GM23338 (cell line): Measurements from ENCODE around the gene WNK1. TPM values are rescaled to one million over a fixed set of nuclear protein-coding genes. Genes with fewer than 3 reads are reported as not detected.

ENCODE experiments used
- ATAC-seq: fragments of 200-7000 bp; cut with Tn5 transposase; 3 replicates; pipeline ENCODE4 v1.9.1; 2020
- DNase-seq: peaks from one replicate; pipeline ENCODE4 v3.0.0-alpha.2; 2015; ENCODE audit warnings: low spot score
- H2AFZ ChIP-seq: fragments of 200-600 bp; sonication (generic); 2 replicates; pipeline ENCODE4 v1.8.0; 2016; ENCODE audit warnings: antibody characterized with exemption, mild to moderate bottlenecking, moderate library complexity
- H3F3A ChIP-seq: fragments of 200-600 bp; sonication (generic); replicated peaks from 2 replicates; pipeline ENCODE4 v1.8.0; 2017; ENCODE audit warnings: antibody characterized with exemption, mixed run types, low read depth
- H3K27ac ChIP-seq: fragments of 200-600 bp; sonication (generic); 2 replicates; pipeline ENCODE4 v1.6.1; 2016; ENCODE audit warnings: low read depth
- H3K27me3 ChIP-seq: fragments of 200-600 bp; sonication (generic); 2 replicates; pipeline ENCODE4 v1.8.0; 2016; ENCODE audit warnings: mild to moderate bottlenecking, mixed run types, moderate library complexity; ENCODE audit not compliant: insufficient read depth
- H3K36me3 ChIP-seq: fragments of 200-600 bp; sonication (generic); 2 replicates; pipeline ENCODE4 v1.8.0; 2016; ENCODE audit warnings: mild to moderate bottlenecking; ENCODE audit not compliant: insufficient read depth
- H3K4me1 ChIP-seq: fragments of 200-600 bp; sonication (generic); 2 replicates; pipeline ENCODE4 v1.8.0; 2016; ENCODE audit warnings: mild to moderate bottlenecking, moderate library complexity; ENCODE audit not compliant: insufficient read depth
- H3K4me2 ChIP-seq: fragments of 200-600 bp; sonication (generic); 2 replicates; pipeline ENCODE4 v1.7.1; 2017; ENCODE audit warnings: mixed run types
- H3K4me3 ChIP-seq: fragments of 200-600 bp; sonication (generic); 2 replicates; pipeline ENCODE4 v1.6.1; 2016; ENCODE audit warnings: mixed run types
- H3K79me2 ChIP-seq: fragments of 200-600 bp; sonication (generic); replicated peaks from 2 replicates; pipeline ENCODE4 v1.8.0; 2017; ENCODE audit warnings: mild to moderate bottlenecking; ENCODE audit not compliant: insufficient read depth
- H3K9me2 ChIP-seq: fragments of 200-600 bp; sonication (generic); 2 replicates; pipeline ENCODE4 v1.8.0; 2017; ENCODE audit not compliant: insufficient read depth
- H4K20me1 ChIP-seq: fragments of 200-600 bp; sonication (generic); replicated peaks from 2 replicates; pipeline ENCODE4 v1.8.0; 2017; ENCODE audit warnings: mild to moderate bottlenecking; ENCODE audit not compliant: insufficient read depth
- H3K27ac Mint-ChIP-seq: 2 replicates; pipeline ENCODE4 v1.8.0; 2020; ENCODE audit warnings: inconsistent platforms, mild to moderate bottlenecking, moderate library complexity, mixed read lengths
- H3K27me3 Mint-ChIP-seq: 3 replicates; pipeline ENCODE4 v1.8.0; 2022; ENCODE audit warnings: low read depth, mild to moderate bottlenecking, moderate library complexity, mixed read lengths, inconsistent platforms; ENCODE audit not compliant: insufficient read depth, poor library complexity
- H3K36me3 Mint-ChIP-seq: 3 replicates; pipeline ENCODE4 v1.8.0; 2021; ENCODE audit warnings: low read depth, mild to moderate bottlenecking, inconsistent platforms, moderate library complexity, mixed read lengths
- H3K4me1 Mint-ChIP-seq: 3 replicates; pipeline ENCODE4 v1.8.0; 2020; ENCODE audit warnings: mild to moderate bottlenecking, inconsistent platforms, mixed read lengths
- H3K4me3 Mint-ChIP-seq: 3 replicates; pipeline ENCODE4 v1.8.0; 2021; ENCODE audit warnings: moderate library complexity, mild to moderate bottlenecking, inconsistent platforms, mixed read lengths
- H3K9me3 Mint-ChIP-seq: 3 replicates; pipeline ENCODE4 v1.8.0; 2020; ENCODE audit warnings: moderate library complexity, mild to moderate bottlenecking, inconsistent platforms, mixed read lengths
- CREB1 ChIP-seq: fragments of 250-450 bp; sonication (Bioruptor Pico); IDR thresholded peaks from 2 replicates; pipeline ENCODE4 v1.5.0; 2020; ENCODE audit warnings: low read depth, mild to moderate bottlenecking, moderate library complexity
- EZH2 ChIP-seq: fragments of 200-600 bp; sonication (generic); IDR thresholded peaks from one replicate; pipeline ENCODE4 v1.8.0; 2017; ENCODE audit warnings: antibody characterized with exemption, mild to moderate bottlenecking, low read depth; ENCODE audit not compliant: unreplicated experiment
- EZH2phosphoT487 ChIP-seq: fragments of 200-600 bp; sonication (generic); IDR thresholded peaks from one replicate; pipeline ENCODE4 v1.8.1; 2018; ENCODE audit warnings: antibody characterized with exemption; ENCODE audit not compliant: unreplicated experiment
- JUNB ChIP-seq: IDR thresholded peaks from one replicate; pipeline ENCODE4 v1.6.1; 2016; ENCODE audit warnings: antibody characterized with exemption; ENCODE audit not compliant: unreplicated experiment
- NANOG ChIP-seq: IDR thresholded peaks from 2 replicates; pipeline ENCODE4 v1.6.1; 2016; ENCODE audit warnings: antibody characterized with exemption, borderline replicate concordance
- POLR2AphosphoS5 ChIP-seq: IDR thresholded peaks from 2 replicates; pipeline ENCODE4 v1.6.1; 2016; ENCODE audit warnings: antibody characterized with exemption, low read depth
- REST ChIP-seq: IDR thresholded peaks from one replicate; pipeline ENCODE4 v1.6.1; 2018; ENCODE audit warnings: antibody characterized with exemption; ENCODE audit not compliant: unreplicated experiment
- STAT1 ChIP-seq: IDR thresholded peaks from one replicate; pipeline ENCODE4 v1.6.1; 2016; ENCODE audit warnings: antibody characterized with exemption; ENCODE audit not compliant: unreplicated experiment
- ZNF114 ChIP-seq: fragments of 250-450 bp; sonication (Bioruptor Pico); IDR thresholded peaks from 2 replicates; pipeline ENCODE4 v1.5.0; 2020; ENCODE audit warnings: mild to moderate bottlenecking, moderate library complexity
- ZNF331 ChIP-seq: fragments of 250-450 bp; sonication (Bioruptor Pico); IDR thresholded peaks from 2 replicates; pipeline ENCODE4 v1.5.0; 2020; ENCODE audit warnings: low read depth, mild to moderate bottlenecking, moderate library complexity
- polyA plus RNA-seq: library from polyadenylated mRNA; unstranded; fragments of >200 nt; fragmentation: Nextera tagmentation; extraction: Ambion mirVana; gene quantifications from 2 replicates; pipeline ENCODE4 v1.2.1, GENCODE V29; 2016
- total RNA-seq: library from RNA; depleted of rRNA; stranded (reverse); fragments of >200 nt; shearing (Covaris generic); gene quantifications from 2 replicates; pipeline ENCODE4 v1.2.3, GENCODE V29; 2014
- TF ChIP-seq, protein P1 (sequence below): IDR thresholded peaks from 2 replicates; pipeline ENCODE4 v1.6.1; 2016; ENCODE audit warnings: antibody characterized with exemption
- TF ChIP-seq, protein P2 (sequence below): fragments of 250-450 bp; sonication (Bioruptor Pico); IDR thresholded peaks from 2 replicates; pipeline ENCODE4 v1.5.0; 2020; ENCODE audit warnings: mild to moderate bottlenecking, moderate library complexity
- TF ChIP-seq, protein P3 (sequence below), 2 experiments: fragments of 200-600 bp in 1 of 2; sonication (generic) in 1 of 2; conservative IDR thresholded peaks; 2 replicates each; pipeline versions ENCODE4 v1.5.1 to v1.6.1; 2016 to 2017; ENCODE audit warnings: antibody characterized with exemption in 2 of 2, low read depth in 2 of 2, mild to moderate bottlenecking in 2 of 2, moderate library complexity in 1 of 2

Gene WNK1
- total and polyA plus RNA-seq, 2 experiments from 2014 or later = 86.8 to 114 TPM

GRCh38 chr12:931060-931459 is 178.7 kb downstream of the WNK1 start (continued):
- TF ChIP-seq, protein P1, sequence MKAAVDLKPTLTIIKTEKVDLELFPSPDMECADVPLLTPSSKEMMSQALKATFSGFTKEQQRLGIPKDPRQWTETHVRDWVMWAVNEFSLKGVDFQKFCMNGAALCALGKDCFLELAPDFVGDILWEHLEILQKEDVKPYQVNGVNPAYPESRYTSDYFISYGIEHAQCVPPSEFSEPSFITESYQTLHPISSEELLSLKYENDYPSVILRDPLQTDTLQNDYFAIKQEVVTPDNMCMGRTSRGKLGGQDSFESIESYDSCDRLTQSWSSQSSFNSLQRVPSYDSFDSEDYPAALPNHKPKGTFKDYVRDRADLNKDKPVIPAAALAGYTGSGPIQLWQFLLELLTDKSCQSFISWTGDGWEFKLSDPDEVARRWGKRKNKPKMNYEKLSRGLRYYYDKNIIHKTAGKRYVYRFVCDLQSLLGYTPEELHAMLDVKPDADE = no peak
- TF ChIP-seq EZH2 = no peak
- no peak for TF ChIP-seq NANOG
- no peak for TF ChIP-seq CREB1 (CRISPR knock-in tag)
- no peak for TF ChIP-seq ZNF114 (CRISPR knock-in tag)

- H3K27ac Mint-ChIP-seq = no peak overlapping the region
- Histone ChIP-seq H3K27me3 (no peaks in the 10 kb centered on the region), H3K4me3 (no peak overlapping the region), H3F3A (no peaks in the 10 kb centered on the region), H3K9me2 (no peaks in the 10 kb centered on the region), H3K79me2 (0 out of 2 replicates have a peak, but pooled peaks cover 2% of the 10 kb centered on the region), H2AFZ (no peak overlapping the region), H3K4me2 (no peak overlapping the region), H3K36me3 (peaks cover 19% of the 10 kb centered on the region), H3K27ac (no peak overlapping the region), H3K4me1 (no peaks in the 10 kb centered on the region), H4K20me1 (peaks cover 2% of the 10 kb centered on the region; the same call in 1 of the 2 replicates)
- H3K27me3 Mint-ChIP-seq = peaks cover 2% of the 10 kb centered on the region
- H3K36me3 Mint-ChIP-seq = peaks cover 55% of the 10 kb centered on the region
- no peaks in the 10 kb centered on the region for H3K4me1 Mint-ChIP-seq
- DNase-seq (no peak), ATAC-seq (no peak)
- no peak for TF ChIP-seq STAT1
- no peak for TF ChIP-seq NANOG
- TF ChIP-seq EZH2 = no peak
- TF ChIP-seq REST = no peak
- no peak for TF ChIP-seq POLR2AphosphoS5
- no peak for TF ChIP-seq ZNF114 (CRISPR knock-in tag)
- no peak for TF ChIP-seq ZNF331 (CRISPR knock-in tag)
- TF ChIP-seq JUNB = no peak
- no peak for TF ChIP-seq EZH2phosphoT487
- TF ChIP-seq CREB1 (CRISPR knock-in tag) = no peak
- TF ChIP-seq, protein P2, sequence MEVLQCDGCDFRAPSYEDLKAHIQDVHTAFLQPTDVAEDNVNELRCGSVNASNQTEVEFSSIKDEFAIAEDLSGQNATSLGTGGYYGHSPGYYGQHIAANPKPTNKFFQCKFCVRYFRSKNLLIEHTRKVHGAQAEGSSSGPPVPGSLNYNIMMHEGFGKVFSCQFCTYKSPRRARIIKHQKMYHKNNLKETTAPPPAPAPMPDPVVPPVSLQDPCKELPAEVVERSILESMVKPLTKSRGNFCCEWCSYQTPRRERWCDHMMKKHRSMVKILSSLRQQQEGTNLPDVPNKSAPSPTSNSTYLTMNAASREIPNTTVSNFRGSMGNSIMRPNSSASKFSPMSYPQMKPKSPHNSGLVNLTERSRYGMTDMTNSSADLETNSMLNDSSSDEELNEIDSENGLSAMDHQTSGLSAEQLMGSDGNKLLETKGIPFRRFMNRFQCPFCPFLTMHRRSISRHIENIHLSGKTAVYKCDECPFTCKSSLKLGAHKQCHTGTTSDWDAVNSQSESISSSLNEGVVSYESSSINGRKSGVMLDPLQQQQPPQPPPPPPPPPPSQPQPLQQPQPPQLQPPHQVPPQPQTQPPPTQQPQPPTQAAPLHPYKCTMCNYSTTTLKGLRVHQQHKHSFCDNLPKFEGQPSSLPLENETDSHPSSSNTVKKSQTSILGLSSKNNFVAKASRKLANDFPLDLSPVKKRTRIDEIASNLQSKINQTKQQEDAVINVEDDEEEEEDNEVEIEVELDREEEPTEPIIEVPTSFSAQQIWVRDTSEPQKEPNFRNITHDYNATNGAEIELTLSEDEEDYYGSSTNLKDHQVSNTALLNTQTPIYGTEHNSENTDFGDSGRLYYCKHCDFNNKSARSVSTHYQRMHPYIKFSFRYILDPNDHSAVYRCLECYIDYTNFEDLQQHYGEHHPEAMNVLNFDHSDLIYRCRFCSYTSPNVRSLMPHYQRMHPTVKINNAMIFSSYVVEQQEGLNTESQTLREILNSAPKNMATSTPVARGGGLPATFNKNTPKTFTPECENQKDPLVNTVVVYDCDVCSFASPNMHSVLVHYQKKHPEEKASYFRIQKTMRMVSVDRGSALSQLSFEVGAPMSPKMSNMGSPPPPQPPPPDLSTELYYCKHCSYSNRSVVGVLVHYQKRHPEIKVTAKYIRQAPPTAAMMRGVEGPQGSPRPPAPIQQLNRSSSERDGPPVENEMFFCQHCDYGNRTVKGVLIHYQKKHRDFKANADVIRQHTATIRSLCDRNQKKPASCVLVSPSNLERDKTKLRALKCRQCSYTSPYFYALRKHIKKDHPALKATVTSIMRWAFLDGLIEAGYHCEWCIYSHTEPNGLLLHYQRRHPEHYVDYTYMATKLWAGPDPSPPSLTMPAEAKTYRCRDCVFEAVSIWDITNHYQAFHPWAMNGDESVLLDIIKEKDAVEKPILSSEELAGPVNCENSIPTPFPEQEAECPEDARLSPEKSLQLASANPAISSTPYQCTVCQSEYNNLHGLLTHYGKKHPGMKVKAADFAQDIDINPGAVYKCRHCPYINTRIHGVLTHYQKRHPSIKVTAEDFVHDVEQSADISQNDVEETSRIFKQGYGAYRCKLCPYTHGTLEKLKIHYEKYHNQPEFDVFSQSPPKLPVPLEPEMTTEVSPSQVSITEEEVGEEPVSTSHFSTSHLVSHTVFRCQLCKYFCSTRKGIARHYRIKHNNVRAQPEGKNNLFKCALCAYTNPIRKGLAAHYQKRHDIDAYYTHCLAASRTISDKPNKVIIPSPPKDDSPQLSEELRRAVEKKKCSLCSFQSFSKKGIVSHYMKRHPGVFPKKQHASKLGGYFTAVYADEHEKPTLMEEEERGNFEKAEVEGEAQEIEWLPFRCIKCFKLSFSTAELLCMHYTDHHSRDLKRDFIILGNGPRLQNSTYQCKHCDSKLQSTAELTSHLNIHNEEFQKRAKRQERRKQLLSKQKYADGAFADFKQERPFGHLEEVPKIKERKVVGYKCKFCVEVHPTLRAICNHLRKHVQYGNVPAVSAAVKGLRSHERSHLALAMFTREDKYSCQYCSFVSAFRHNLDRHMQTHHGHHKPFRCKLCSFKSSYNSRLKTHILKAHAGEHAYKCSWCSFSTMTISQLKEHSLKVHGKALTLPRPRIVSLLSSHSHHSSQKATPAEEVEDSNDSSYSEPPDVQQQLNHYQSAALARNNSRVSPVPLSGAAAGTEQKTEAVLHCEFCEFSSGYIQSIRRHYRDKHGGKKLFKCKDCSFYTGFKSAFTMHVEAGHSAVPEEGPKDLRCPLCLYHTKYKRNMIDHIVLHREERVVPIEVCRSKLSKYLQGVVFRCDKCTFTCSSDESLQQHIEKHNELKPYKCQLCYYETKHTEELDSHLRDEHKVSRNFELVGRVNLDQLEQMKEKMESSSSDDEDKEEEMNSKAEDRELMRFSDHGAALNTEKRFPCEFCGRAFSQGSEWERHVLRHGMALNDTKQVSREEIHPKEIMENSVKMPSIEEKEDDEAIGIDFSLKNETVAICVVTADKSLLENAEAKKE (CRISPR knock-in tag) = no peak
- TF ChIP-seq, protein P3, sequence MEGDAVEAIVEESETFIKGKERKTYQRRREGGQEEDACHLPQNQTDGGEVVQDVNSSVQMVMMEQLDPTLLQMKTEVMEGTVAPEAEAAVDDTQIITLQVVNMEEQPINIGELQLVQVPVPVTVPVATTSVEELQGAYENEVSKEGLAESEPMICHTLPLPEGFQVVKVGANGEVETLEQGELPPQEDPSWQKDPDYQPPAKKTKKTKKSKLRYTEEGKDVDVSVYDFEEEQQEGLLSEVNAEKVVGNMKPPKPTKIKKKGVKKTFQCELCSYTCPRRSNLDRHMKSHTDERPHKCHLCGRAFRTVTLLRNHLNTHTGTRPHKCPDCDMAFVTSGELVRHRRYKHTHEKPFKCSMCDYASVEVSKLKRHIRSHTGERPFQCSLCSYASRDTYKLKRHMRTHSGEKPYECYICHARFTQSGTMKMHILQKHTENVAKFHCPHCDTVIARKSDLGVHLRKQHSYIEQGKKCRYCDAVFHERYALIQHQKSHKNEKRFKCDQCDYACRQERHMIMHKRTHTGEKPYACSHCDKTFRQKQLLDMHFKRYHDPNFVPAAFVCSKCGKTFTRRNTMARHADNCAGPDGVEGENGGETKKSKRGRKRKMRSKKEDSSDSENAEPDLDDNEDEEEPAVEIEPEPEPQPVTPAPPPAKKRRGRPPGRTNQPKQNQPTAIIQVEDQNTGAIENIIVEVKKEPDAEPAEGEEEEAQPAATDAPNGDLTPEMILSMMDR (conservative IDR thresholded peaks at IDR 0.05; ENCODE audit: low read depth in 2 of 2) = no peak
- H3K9me3 Mint-ChIP-seq = no peaks in the 10 kb centered on the region; the same call in 2 of the 3 replicates
- no peak overlapping the region for H3K4me3 Mint-ChIP-seq
Observed at GRCh38 chr12:931591-931990, 179.2 kb downstream of the WNK1 start.
